GM15510 (cell line): ENCODE data around the gene TM6SF1.

ENCODE experiments used
- POLR2A ChIP-seq: IDR thresholded peaks from 3 replicates; pipeline ENCODE4 v1.6.1; 2011; ENCODE audit warnings: borderline replicate concordance; ENCODE audit not compliant: insufficient read length; ENCODE audit errors: extremely low read depth

TM6SF1 gene

GRCh38 chr15:83081256-83082014 is 26.0 kb upstream of the TM6SF1 start:
- TF ChIP-seq POLR2A: no peak

GRCh38 chr15:83082730-83083386 is 24.6 kb upstream of the TM6SF1 start:
- TF ChIP-seq POLR2A: no peak

- no peak for TF ChIP-seq POLR2A
Observed at GRCh38 chr15:83087576-83087975, 19.9 kb upstream of the TM6SF1 start.

- TF ChIP-seq POLR2A: no peak
Observed at GRCh38 chr15:83088876-83089275, 18.6 kb upstream of the TM6SF1 start.

- no peak for TF ChIP-seq POLR2A
Observed at GRCh38 chr15:83090465-83090864, 17.0 kb upstream of the TM6SF1 start.

- no peak for TF ChIP-seq POLR2A
Observed at GRCh38 chr15:83092309-83092976, 15.0 kb upstream of the TM6SF1 start.

- no peak for TF ChIP-seq POLR2A
Observed at GRCh38 chr15:83094583-83094982, 12.9 kb upstream of the TM6SF1 start.

- TF ChIP-seq POLR2A: no peak
Observed at GRCh38 chr15:83098079-83098478, 9.4 kb upstream of the TM6SF1 start.

- no peak for TF ChIP-seq POLR2A
Observed at GRCh38 chr15:83099290-83099689, 8.2 kb upstream of the TM6SF1 start.

- TF ChIP-seq POLR2A: no peak
Observed at GRCh38 chr15:83100097-83100646, 7.3 kb upstream of the TM6SF1 start.

GRCh38 chr15:83102346-83102745 is 5.1 kb upstream of the TM6SF1 start:
- TF ChIP-seq POLR2A: no peak

GRCh38 chr15:83104141-83104540 is 3.3 kb upstream of the TM6SF1 start:
- no peak for TF ChIP-seq POLR2A

- no peak for TF ChIP-seq POLR2A
Observed at GRCh38 chr15:83105440-83105839, 2.0 kb upstream of the TM6SF1 start.

GRCh38 chr15:83107841-83108181 is 366 bp downstream of the TM6SF1 start:
- TF ChIP-seq POLR2A: no peak
